Muscle of leg (tissue), 11 donors: Measurements from ENCODE around the gene POLRMT. TPM values are rescaled to one million over a fixed set of nuclear protein-coding genes. Genes with fewer than 3 reads are reported as not detected.
"Not testable (repeated sequence)": the region's sequence is repeated elsewhere in the genome, so short reads cannot be mapped to it uniquely, and the experiment has no call there.

ENCODE experiments used
- DNase-seq: peaks from one replicate; pipeline ENCODE4 v3.0.0; 2013
- H3K27ac ChIP-seq: one replicate; pipeline ENCODE4 v1.5.1; 2013; ENCODE audit warnings: mild to moderate bottlenecking, low read length, control low read depth
- H3K27me3 ChIP-seq: one replicate; pipeline ENCODE4 v1.6.1; 2013; ENCODE audit warnings: low read length; ENCODE audit not compliant: control insufficient read depth, insufficient read depth
- H3K36me3 ChIP-seq: one replicate; pipeline ENCODE4 v1.6.1; 2013; ENCODE audit warnings: low read length; ENCODE audit not compliant: control insufficient read depth, insufficient read depth
- H3K4me1 ChIP-seq: one replicate; pipeline ENCODE4 v1.6.1; 2013; ENCODE audit warnings: low read length; ENCODE audit not compliant: control insufficient read depth, insufficient read depth
- H3K4me3 ChIP-seq: one replicate; pipeline ENCODE4 v1.5.1; 2013; ENCODE audit warnings: low read length, control low read depth
- H3K9me3 ChIP-seq: replicated peaks from 2 replicates; pipeline ENCODE4 v1.6.1; 2013; ENCODE audit warnings: low read depth, low read length; ENCODE audit not compliant: control insufficient read depth
- WGBS: methylation state at CpG from one replicate; pipeline ENCODE4 v1.1.5; 2013; ENCODE audit warnings: missing lambda C conversion rate; ENCODE audit not compliant: insufficient coverage; 5-methylcytosine and 5-hydroxymethylcytosine counted together
- polyA plus RNA-seq, 8 donors: library from polyadenylated mRNA; unstranded; fragments of 120-200 nt; gene quantifications; one replicate each; pipeline versions ENCODE4 v1.2.1 to v1.2.3, GENCODE V29; 2013; ENCODE audit warnings: inconsistent platforms in 1 of 8, low replicate concordance in 1 of 8; ENCODE audit not compliant: insufficient read length in 8 of 8, insufficient read depth in 1 of 8
- total RNA-seq: library from RNA; stranded (reverse); fragments of 120-200 nt; gene quantifications from one replicate; pipeline ENCODE4 v1.2.4, GENCODE V29; 2013

POLRMT gene
- total and polyA plus RNA-seq, 9 donors = 28.6 to 42.7 (median 34.0) TPM

- peaks cover 48% of the 10 kb centered on the region for H3K36me3 ChIP-seq
- no CpG with 5 or more reads among the region's 5 CpGs for WGBS
Measured at GRCh38 chr19:625257-625656, 8.1 kb downstream of the POLRMT start.

GRCh38 chr19:624433-625109, 8.8 kb downstream of the POLRMT start:
- Histone ChIP-seq H3K36me3 (peaks cover 55% of the 10 kb centered on the region), H3K9me3 (no peaks in the 10 kb centered on the region), H3K4me1 (no peaks in the 10 kb centered on the region), H3K27me3 (no peaks in the 10 kb centered on the region), H3K27ac (no peak overlapping the region), H3K4me3 (no peak overlapping the region)
- no peak for DNase-seq
- 84% methylated on average over 17 of the region's 24 CpGs for WGBS

More at GRCh38 chr19:625257-625656, 8.1 kb downstream of the POLRMT start:
- DNase-seq = no peak
- Histone ChIP-seq H3K9me3 (no peaks in the 10 kb centered on the region), H3K27me3 (no peaks in the 10 kb centered on the region), H3K4me3 (no peak overlapping the region), H3K4me1 (peaks cover 4% of the 10 kb centered on the region), H3K27ac (no peak overlapping the region)

GRCh38 chr19:623974-624373, 9.4 kb downstream of the POLRMT start:
- H3K9me3 ChIP-seq = no peaks in the 10 kb centered on the region
- 47% methylated on average over 11 of the region's 24 CpGs for WGBS
- peak; percentile 43 for DNase-seq
- H3K4me1 ChIP-seq = no peaks in the 10 kb centered on the region
- no peak overlapping the region for H3K27ac ChIP-seq
- H3K36me3 ChIP-seq = peaks cover 61% of the 10 kb centered on the region
- no peaks in the 10 kb centered on the region for H3K27me3 ChIP-seq
- H3K4me3 ChIP-seq = no peak overlapping the region

- Histone ChIP-seq H3K27me3 (no peaks in the 10 kb centered on the region), H3K27ac (no peak overlapping the region), H3K4me3 (no peak overlapping the region), H3K9me3 (no peaks in the 10 kb centered on the region), H3K4me1 (no peaks in the 10 kb centered on the region), H3K36me3 (peaks cover 62% of the 10 kb centered on the region)
- DNase-seq = no peak
- WGBS = 91% methylated on average over 43 of the region's 44 CpGs
Measured at GRCh38 chr19:623175-623916, 10.0 kb downstream of the POLRMT start.

- Histone ChIP-seq H3K9me3 (no peaks in the 10 kb centered on the region), H3K36me3 (peaks cover 61% of the 10 kb centered on the region), H3K4me1 (no peaks in the 10 kb centered on the region), H3K27ac (no peak overlapping the region), H3K27me3 (no peaks in the 10 kb centered on the region), H3K4me3 (no peak overlapping the region)
- WGBS = 92% methylated on average over 36 of the region's 37 CpGs
- no peak for DNase-seq
Measured at GRCh38 chr19:622666-623065, 10.7 kb downstream of the POLRMT start.

- no peak overlapping the region for H3K4me3 ChIP-seq
- H3K36me3 ChIP-seq = peaks cover 60% of the 10 kb centered on the region
- no peak overlapping the region for H3K27ac ChIP-seq
- no peaks in the 10 kb centered on the region for H3K9me3 ChIP-seq
- no peaks in the 10 kb centered on the region for H3K27me3 ChIP-seq
- no peaks in the 10 kb centered on the region for H3K4me1 ChIP-seq
- DNase-seq = no peak
- 90% methylated on average over 19 of the region's 24 CpGs for WGBS
Measured at GRCh38 chr19:621819-622218, 11.5 kb downstream of the POLRMT start.

- H3K36me3 ChIP-seq = peaks cover 60% of the 10 kb centered on the region
- 96% methylated on average over 39 of the region's 48 CpGs for WGBS
- H3K27me3 ChIP-seq, H3K4me3 ChIP-seq, DNase-seq, H3K4me1 ChIP-seq, H3K9me3 ChIP-seq, H3K27ac ChIP-seq: not testable (repeated sequence)
Measured at GRCh38 chr19:621191-621590, 12.1 kb downstream of the POLRMT start.

- no peaks in the 10 kb centered on the region for H3K9me3 ChIP-seq
- H3K4me3 ChIP-seq = no peak overlapping the region
- H3K27me3 ChIP-seq = peaks cover 4% of the 10 kb centered on the region
- H3K4me1 ChIP-seq = no peaks in the 10 kb centered on the region
- no peak overlapping the region for H3K27ac ChIP-seq
- no peak for DNase-seq
- H3K36me3 ChIP-seq = peaks cover 55% of the 10 kb centered on the region
- WGBS = 86% methylated on average over 33 of the region's 51 CpGs
Measured at GRCh38 chr19:620166-620862, 13.0 kb downstream of the POLRMT start.

GRCh38 chr19:619286-620002, 13.9 kb downstream of the POLRMT start:
- H3K27me3 ChIP-seq = peaks cover 7% of the 10 kb centered on the region
- H3K4me3 ChIP-seq = no peak overlapping the region
- H3K9me3 ChIP-seq = no peaks in the 10 kb centered on the region
- H3K27ac ChIP-seq = no peak overlapping the region
- 94% methylated on average over 47 of the region's 47 CpGs for WGBS
- H3K4me1 ChIP-seq = no peaks in the 10 kb centered on the region
- peaks cover 47% of the 10 kb centered on the region for H3K36me3 ChIP-seq
- no peak for DNase-seq
